Measurements from ENCODE around the gene NDUFC2. TPM values are rescaled to one million over a fixed set of nuclear protein-coding genes. Genes with fewer than 3 reads are reported as not detected.

Gene NDUFC2
- total and polyA plus RNA-seq, 2 of the 13 experiments (the other 11 are each of a cell fraction or from before 2014, with no cell fraction given) = 256 to 363 TPM

DNA sequence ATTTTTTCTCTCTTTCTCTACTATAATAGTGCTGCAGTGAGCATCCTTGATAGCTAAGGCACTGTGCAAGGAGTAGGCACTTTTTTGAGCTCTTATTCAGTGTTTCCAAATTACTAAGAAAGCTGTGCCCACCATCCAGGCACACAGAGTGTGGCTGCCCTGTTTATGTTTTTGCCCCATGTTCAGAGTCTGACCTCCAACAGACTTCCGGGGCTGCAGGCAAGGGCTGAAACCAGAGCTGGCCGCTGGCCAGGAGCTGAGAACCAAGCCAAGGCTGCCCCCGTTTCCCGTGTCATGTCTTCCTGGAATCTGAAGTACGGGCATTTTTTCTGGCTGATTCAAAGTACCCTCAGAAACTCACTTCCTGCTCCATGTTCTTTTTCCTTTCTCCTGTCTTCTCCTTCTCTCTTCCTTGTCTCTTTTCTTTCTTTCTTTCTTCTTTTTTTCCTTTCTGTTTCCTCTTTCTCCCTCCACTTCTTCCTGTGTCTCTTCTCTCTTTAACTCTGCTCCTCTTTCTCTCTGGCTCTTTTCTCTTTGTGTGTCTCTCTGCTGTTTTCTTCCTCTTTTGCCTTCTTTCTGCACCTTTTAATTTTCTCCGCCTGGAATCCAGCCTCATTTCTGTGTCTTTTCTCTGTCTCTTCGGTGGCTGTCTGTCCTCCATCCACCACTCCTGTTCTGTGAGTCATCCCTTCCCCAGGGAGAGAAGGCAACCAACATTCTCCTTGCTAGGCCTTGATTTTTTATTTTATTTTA is 39.6 kb downstream of the NDUFC2 start (continued):
- TF ChIP-seq SUZ12 (IDR thresholded peaks at IDR 0.05; ENCODE audit: low read depth, low read length) (no peak), JUNB (CRISPR knock-in tag; IDR thresholded peaks at IDR 0.05; ENCODE audit: borderline replicate concordance) (no peak), HDAC2 (CRISPR knock-in tag; IDR thresholded peaks at IDR 0.05) (peak; percentile 77), IRF2 (CRISPR knock-in tag; IDR thresholded peaks at IDR 0.05) (0 out of 2 replicates have a peak, but pooled peaks have one; percentile 48), KDM5B (CRISPR knock-in tag; IDR thresholded peaks at IDR 0.05; ENCODE audit: borderline replicate concordance) (no peak), MXI1 (IDR thresholded peaks at IDR 0.05; ENCODE audit: borderline replicate concordance, low read depth, low read length) (peak; percentile 6; the same call in 1 of the 3 replicates), NCOA2 (CRISPR knock-in tag; IDR thresholded peaks at IDR 0.05) (peak; percentile 61; the same call in 1 of the 2 replicates), PHF20 (CRISPR knock-in tag; IDR thresholded peaks at IDR 0.05) (peak; percentile 54; the same call in 1 of the 2 replicates), ZNF326 (CRISPR knock-in tag; IDR thresholded peaks at IDR 0.05; ENCODE audit: borderline replicate concordance) (no peak), ZNF577 (CRISPR knock-in tag; IDR thresholded peaks at IDR 0.05; ENCODE audit: borderline replicate concordance, low read depth) (no peak), ZNF234 (CRISPR knock-in tag; conservative IDR thresholded peaks at IDR 0.05) (no peak), IKZF4 (CRISPR knock-in tag; IDR thresholded peaks at IDR 0.05; ENCODE audit: borderline replicate concordance, low read depth, not compliant biosample characterization) (no peak), ZFAT (CRISPR knock-in tag; conservative IDR thresholded peaks at IDR 0.05) (no peak), YY1 (IDR thresholded peaks at IDR 0.05; ENCODE audit: insufficient read depth, insufficient replicate concordance, low read depth, low read length) (peak; percentile 48)
- TF ChIP-seq, protein P1, sequence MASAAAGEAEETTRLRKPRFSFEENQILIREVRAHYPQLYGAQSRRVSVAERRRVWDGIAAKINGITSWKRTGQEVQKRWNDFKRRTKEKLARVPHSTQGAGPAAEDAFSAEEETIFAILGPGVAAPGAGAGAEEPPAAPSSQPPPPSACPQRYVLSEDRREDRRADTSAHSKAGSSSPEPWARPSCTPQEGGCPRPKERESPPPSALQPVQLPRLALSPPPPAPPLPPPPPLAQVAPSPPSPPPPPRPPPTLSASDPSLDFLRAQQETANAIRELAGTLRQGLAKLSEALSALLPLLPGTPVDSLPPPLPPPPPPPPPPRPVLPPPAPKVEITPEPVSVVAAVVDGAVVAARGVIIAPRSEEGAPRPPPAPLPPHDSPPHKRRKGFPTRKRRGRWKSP (CRISPR knock-in tag; IDR thresholded peaks at IDR 0.05) = no peak
- TF ChIP-seq, protein P2, sequence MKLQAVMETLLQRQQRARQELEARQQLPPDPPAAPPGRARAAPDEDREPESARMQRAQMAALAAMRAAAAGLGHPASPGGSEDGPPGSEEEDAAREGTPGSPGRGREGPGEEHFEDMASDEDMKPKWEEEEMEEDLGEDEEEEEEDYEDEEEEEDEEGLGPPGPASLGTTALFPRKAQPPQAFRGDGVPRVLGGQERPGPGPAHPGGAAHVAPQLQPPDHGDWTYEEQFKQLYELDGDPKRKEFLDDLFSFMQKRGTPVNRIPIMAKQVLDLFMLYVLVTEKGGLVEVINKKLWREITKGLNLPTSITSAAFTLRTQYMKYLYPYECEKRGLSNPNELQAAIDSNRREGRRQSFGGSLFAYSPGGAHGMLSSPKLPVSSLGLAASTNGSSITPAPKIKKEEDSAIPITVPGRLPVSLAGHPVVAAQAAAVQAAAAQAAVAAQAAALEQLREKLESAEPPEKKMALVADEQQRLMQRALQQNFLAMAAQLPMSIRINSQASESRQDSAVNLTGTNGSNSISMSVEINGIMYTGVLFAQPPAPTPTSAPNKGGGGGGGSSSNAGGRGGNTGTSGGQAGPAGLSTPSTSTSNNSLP (IDR thresholded peaks at IDR 0.05; ENCODE audit: low read depth, low read length) = no peak
- TF ChIP-seq, protein P3, sequence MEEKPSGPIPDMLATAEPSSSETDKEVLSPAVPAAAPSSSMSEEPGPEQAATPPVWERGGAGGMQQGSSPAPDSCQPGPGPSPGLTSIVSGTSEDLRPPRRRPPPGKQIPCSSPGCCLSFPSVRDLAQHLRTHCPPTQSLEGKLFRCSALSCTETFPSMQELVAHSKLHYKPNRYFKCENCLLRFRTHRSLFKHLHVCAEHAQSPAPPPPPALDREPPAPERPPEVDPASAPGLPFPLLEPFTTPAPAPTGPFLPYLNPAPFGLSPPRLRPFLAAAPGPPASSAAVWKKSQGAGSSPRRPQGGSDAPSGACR (CRISPR knock-in tag; IDR thresholded peaks at IDR 0.05) = no peak
- TF ChIP-seq, protein P4, sequence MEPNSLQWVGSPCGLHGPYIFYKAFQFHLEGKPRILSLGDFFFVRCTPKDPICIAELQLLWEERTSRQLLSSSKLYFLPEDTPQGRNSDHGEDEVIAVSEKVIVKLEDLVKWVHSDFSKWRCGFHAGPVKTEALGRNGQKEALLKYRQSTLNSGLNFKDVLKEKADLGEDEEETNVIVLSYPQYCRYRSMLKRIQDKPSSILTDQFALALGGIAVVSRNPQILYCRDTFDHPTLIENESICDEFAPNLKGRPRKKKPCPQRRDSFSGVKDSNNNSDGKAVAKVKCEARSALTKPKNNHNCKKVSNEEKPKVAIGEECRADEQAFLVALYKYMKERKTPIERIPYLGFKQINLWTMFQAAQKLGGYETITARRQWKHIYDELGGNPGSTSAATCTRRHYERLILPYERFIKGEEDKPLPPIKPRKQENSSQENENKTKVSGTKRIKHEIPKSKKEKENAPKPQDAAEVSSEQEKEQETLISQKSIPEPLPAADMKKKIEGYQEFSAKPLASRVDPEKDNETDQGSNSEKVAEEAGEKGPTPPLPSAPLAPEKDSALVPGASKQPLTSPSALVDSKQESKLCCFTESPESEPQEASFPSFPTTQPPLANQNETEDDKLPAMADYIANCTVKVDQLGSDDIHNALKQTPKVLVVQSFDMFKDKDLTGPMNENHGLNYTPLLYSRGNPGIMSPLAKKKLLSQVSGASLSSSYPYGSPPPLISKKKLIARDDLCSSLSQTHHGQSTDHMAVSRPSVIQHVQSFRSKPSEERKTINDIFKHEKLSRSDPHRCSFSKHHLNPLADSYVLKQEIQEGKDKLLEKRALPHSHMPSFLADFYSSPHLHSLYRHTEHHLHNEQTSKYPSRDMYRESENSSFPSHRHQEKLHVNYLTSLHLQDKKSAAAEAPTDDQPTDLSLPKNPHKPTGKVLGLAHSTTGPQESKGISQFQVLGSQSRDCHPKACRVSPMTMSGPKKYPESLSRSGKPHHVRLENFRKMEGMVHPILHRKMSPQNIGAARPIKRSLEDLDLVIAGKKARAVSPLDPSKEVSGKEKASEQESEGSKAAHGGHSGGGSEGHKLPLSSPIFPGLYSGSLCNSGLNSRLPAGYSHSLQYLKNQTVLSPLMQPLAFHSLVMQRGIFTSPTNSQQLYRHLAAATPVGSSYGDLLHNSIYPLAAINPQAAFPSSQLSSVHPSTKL (CRISPR knock-in tag; IDR thresholded peaks at IDR 0.05) = peak; percentile 86
- TF ChIP-seq, protein P5, sequence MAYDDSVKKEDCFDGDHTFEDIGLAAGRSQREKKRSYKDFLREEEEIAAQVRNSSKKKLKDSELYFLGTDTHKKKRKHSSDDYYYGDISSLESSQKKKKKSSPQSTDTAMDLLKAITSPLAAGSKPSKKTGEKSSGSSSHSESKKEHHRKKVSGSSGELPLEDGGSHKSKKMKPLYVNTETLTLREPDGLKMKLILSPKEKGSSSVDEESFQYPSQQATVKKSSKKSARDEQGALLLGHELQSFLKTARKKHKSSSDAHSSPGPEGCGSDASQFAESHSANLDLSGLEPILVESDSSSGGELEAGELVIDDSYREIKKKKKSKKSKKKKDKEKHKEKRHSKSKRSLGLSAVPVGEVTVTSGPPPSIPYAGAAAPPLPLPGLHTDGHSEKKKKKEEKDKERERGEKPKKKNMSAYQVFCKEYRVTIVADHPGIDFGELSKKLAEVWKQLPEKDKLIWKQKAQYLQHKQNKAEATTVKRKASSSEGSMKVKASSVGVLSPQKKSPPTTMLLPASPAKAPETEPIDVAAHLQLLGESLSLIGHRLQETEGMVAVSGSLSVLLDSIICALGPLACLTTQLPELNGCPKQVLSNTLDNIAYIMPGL (CRISPR knock-in tag; IDR thresholded peaks at IDR 0.05; ENCODE audit: borderline replicate concordance in 1 of 2, low read depth in 1 of 2) = peak in 1 of 2 experiments; percentile 49; a peak in 1 of 4 replicates
